Measurements from ENCODE around the gene CYP4B1. TPM values are rescaled to one million over a fixed set of nuclear protein-coding genes. Genes with fewer than 3 reads are reported as not detected.

The CYP4B1 gene
- total RNA-seq, 2 donors from 2014 or later = 1.2 TPM; not detected in 1

GRCh38 chr1:46818591-46818990 lies 19.7 kb downstream of the CYP4B1 start:
- Histone ChIP-seq H3K4me1 (no peaks in the 10 kb centered on the region), H3K36me3 (no peaks in the 10 kb centered on the region), H3K27me3 (no peaks in the 10 kb centered on the region), H3K4me3 (no peak overlapping the region), H3K27ac (no peak overlapping the region), H3K9ac (ENCODE audit: low read depth in 2 of 2, low read length in 2 of 2) (no peak overlapping the region), H3K9me3 (no peaks in the 10 kb centered on the region)
- no peak for DNase-seq
- intact Hi-C loops (cut with DNase I) = no loop called here
- TF ChIP-seq CTCF (IDR thresholded peaks at IDR 0.05) = no peak

GRCh38 chr1:46819335-46819734 lies 20.5 kb downstream of the CYP4B1 start:
- Histone ChIP-seq H3K27me3 (no peaks in the 10 kb centered on the region), H3K27ac (no peak overlapping the region), H3K4me3 (no peak overlapping the region), H3K9ac (ENCODE audit: low read depth in 2 of 2, low read length in 2 of 2) (no peak overlapping the region), H3K4me1 (no peaks in the 10 kb centered on the region), H3K9me3 (no peaks in the 10 kb centered on the region), H3K36me3 (no peaks in the 10 kb centered on the region)
- no peak for TF ChIP-seq CTCF (IDR thresholded peaks at IDR 0.05)
- intact Hi-C loops (cut with DNase I) = no loop called here
- DNase-seq = no peak

GRCh38 chr1:46820076-46820475 lies 21.2 kb downstream of the CYP4B1 start:
- DNase-seq = no peak
- Histone ChIP-seq H3K9me3 (no peaks in the 10 kb centered on the region), H3K27ac (no peak overlapping the region), H3K4me1 (no peaks in the 10 kb centered on the region), H3K36me3 (no peaks in the 10 kb centered on the region), H3K27me3 (no peaks in the 10 kb centered on the region), H3K4me3 (no peak overlapping the region), H3K9ac (ENCODE audit: low read depth in 2 of 2, low read length in 2 of 2) (no peak overlapping the region)
- TF ChIP-seq CTCF (IDR thresholded peaks at IDR 0.05) = no peak
- intact Hi-C loops (cut with DNase I) = no loop called here

GRCh38 chr1:46820560-46821060 lies 21.8 kb downstream of the CYP4B1 start:
- H3K4me3 ChIP-seq = no peak overlapping the region
- no peaks in the 10 kb centered on the region for H3K36me3 ChIP-seq
- no peak for DNase-seq
- H3K9me3 ChIP-seq = no peaks in the 10 kb centered on the region
- no peak overlapping the region for H3K27ac ChIP-seq
- no peaks in the 10 kb centered on the region for H3K27me3 ChIP-seq
- intact Hi-C loops (cut with DNase I) = no loop called here
- no peak overlapping the region for H3K9ac ChIP-seq (ENCODE audit: low read depth in 2 of 2, low read length in 2 of 2)
- no peak for TF ChIP-seq CTCF (IDR thresholded peaks at IDR 0.05)
- no peaks in the 10 kb centered on the region for H3K4me1 ChIP-seq

- Histone ChIP-seq H3K9me3 (no peaks in the 10 kb centered on the region), H3K9ac (ENCODE audit: low read depth in 2 of 2, low read length in 2 of 2) (no peak overlapping the region), H3K4me1 (no peaks in the 10 kb centered on the region), H3K4me3 (no peak overlapping the region), H3K27ac (no peak overlapping the region), H3K36me3 (no peaks in the 10 kb centered on the region), H3K27me3 (no peaks in the 10 kb centered on the region)
- intact Hi-C loops (cut with DNase I) = no loop called here
- DNase-seq = no peak
- no peak for TF ChIP-seq CTCF (IDR thresholded peaks at IDR 0.05)
Observed at GRCh38 chr1:46822248-46822826, 23.5 kb downstream of the CYP4B1 start.
